A673 (cell line): Measurements from ENCODE around the gene NDUFA11.

ENCODE experiments used
- EZH2 ChIP-seq: fragments of 200-600 bp; sonication (generic); IDR thresholded peaks from 2 replicates; pipeline ENCODE4 v1.6.1; 2017; ENCODE audit warnings: borderline replicate concordance, low read depth, mild to moderate bottlenecking, mixed read lengths, antibody characterized with exemption, low read length; ENCODE audit not compliant: poor library complexity, severe bottlenecking
- TF ChIP-seq, protein P1 (sequence below): fragments of 300-800, 200-600 bp; sonication (generic); conservative IDR thresholded peaks from 2 replicates; pipeline ENCODE4 v1.5.1; 2017; ENCODE audit warnings: low read depth, mild to moderate bottlenecking, antibody characterized with exemption, low read length, moderate library complexity, mixed read lengths

DNA sequence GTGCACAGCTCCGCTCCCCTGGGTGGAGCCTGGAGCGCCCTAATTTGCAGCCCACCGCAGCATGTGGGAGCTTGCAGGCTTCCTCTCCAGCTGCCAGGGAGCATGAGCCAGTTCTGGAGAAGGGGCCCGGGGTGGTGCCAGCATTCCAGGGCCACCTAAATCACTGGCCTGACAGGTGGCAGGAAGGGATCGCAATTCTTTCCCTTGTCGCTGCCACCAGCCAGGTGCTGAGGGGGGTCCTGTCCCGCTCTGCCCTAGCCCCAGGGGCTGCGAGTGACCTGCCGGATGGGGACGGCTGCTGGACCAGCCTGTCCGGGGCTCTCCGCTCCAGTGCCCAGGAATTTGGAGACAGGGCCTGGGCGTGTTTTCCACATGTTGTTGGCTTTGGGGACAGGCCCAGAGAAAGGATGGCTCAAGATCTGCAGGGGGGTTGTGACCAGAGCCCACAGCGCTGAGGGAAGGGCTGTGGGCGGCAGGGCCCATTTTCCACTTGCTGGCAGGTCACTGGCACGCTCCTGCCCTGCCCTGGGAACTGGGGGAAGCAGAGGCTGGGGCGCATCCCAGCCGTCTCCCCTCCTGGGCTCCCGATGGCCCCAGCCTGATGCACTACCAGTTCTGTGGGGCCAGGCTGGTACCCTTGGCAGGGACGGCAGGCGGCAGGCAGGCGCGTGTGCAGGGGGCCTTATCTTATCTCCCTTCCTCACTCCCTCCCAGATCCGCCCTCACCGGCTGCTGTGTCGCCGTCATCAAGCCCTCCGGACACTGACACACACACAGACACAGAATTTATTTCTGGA, 9.5 kb downstream of the NDUFA11 start:
- TF ChIP-seq, protein P1, sequence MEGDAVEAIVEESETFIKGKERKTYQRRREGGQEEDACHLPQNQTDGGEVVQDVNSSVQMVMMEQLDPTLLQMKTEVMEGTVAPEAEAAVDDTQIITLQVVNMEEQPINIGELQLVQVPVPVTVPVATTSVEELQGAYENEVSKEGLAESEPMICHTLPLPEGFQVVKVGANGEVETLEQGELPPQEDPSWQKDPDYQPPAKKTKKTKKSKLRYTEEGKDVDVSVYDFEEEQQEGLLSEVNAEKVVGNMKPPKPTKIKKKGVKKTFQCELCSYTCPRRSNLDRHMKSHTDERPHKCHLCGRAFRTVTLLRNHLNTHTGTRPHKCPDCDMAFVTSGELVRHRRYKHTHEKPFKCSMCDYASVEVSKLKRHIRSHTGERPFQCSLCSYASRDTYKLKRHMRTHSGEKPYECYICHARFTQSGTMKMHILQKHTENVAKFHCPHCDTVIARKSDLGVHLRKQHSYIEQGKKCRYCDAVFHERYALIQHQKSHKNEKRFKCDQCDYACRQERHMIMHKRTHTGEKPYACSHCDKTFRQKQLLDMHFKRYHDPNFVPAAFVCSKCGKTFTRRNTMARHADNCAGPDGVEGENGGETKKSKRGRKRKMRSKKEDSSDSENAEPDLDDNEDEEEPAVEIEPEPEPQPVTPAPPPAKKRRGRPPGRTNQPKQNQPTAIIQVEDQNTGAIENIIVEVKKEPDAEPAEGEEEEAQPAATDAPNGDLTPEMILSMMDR: no peak
- TF ChIP-seq EZH2: no peak
